Fibroblast of lung (primary cell): Measurements from ENCODE around the gene OR2B2. TPM values are rescaled to one million over a fixed set of nuclear protein-coding genes. Genes with fewer than 3 reads are reported as not detected.

ENCODE experiments used
- DNase-seq, 2 donors: peaks; one replicate each; pipeline versions ENCODE4 v3.0.0 to v3.0.0-alpha.2; 2010; ENCODE audit warnings: low read depth in 2 of 2
- H2AFZ ChIP-seq: 2 replicates; pipeline ENCODE4 v1.5.1; 2012; ENCODE audit warnings: low read length, control low read depth, inconsistent platforms
- H3K27ac ChIP-seq: 2 replicates; pipeline ENCODE4 v1.5.1; 2011; ENCODE audit warnings: low read length, control low read depth; ENCODE audit not compliant: insufficient read depth
- H3K27me3 ChIP-seq: 2 replicates; pipeline ENCODE4 v1.5.1; 2011; ENCODE audit warnings: mild to moderate bottlenecking, low read length; ENCODE audit not compliant: control insufficient read depth, insufficient read depth
- H3K36me3 ChIP-seq: 2 replicates; pipeline ENCODE4 v1.5.1; 2011; ENCODE audit warnings: low read length; ENCODE audit not compliant: control insufficient read depth, insufficient read depth
- H3K4me1 ChIP-seq: 2 replicates; pipeline ENCODE4 v1.5.1; 2011; ENCODE audit warnings: low read length; ENCODE audit not compliant: control insufficient read depth, insufficient read depth; ENCODE audit errors: extremely low read depth
- H3K4me2 ChIP-seq: 2 replicates; pipeline ENCODE4 v1.5.1; 2011; ENCODE audit warnings: low read length, control low read depth; ENCODE audit not compliant: insufficient read depth; ENCODE audit errors: extremely low read depth
- H3K4me3 ChIP-seq, 4 experiments: fragments of 200-600 bp in 1 of 4; sonication (generic) in 1 of 4; replicated peaks in 1 of 4; 2 replicates each; pipeline ENCODE4 v1.5.1; 2011 to 2016; ENCODE audit warnings: low read length in 4 of 4, low read depth in 3 of 4, mild to moderate bottlenecking in 3 of 4, control low read depth in 2 of 4, inconsistent platforms in 1 of 4, mixed read lengths in 1 of 4; ENCODE audit not compliant: insufficient read depth in 1 of 4; ENCODE audit errors: control extremely low read depth in 1 of 4
- H3K79me2 ChIP-seq: 2 replicates; pipeline ENCODE4 v1.5.1; 2012; ENCODE audit warnings: mild to moderate bottlenecking, low read length, inconsistent platforms; ENCODE audit not compliant: control insufficient read depth, insufficient read depth
- H3K9ac ChIP-seq: 2 replicates; pipeline ENCODE4 v1.5.1; 2011; ENCODE audit warnings: mild to moderate bottlenecking, low read length, control low read depth; ENCODE audit not compliant: insufficient read depth
- H3K9me3 ChIP-seq: 2 replicates; pipeline ENCODE4 v1.5.1; 2012; ENCODE audit warnings: low read depth, low read length; ENCODE audit not compliant: control insufficient read depth, insufficient read depth
- H4K20me1 ChIP-seq: 2 replicates; pipeline ENCODE4 v1.5.1; 2011; ENCODE audit warnings: low read length; ENCODE audit not compliant: control insufficient read depth, insufficient read depth; ENCODE audit errors: extremely low read depth
- CTCF ChIP-seq, 2 donors: IDR thresholded peaks in 1 of 2; conservative IDR thresholded peaks in 1 of 2; 1 replicate in 1 of 2; 2 replicates in 1 of 2; pipeline ENCODE4 v1.5.1; 2011 to 2012; ENCODE audit warnings: low read length in 2 of 2, control low read depth in 1 of 2, inconsistent platforms in 1 of 2, low read depth in 1 of 2, mild to moderate bottlenecking in 1 of 2
- EZH2 ChIP-seq: IDR thresholded peaks from 2 replicates; pipeline ENCODE4 v1.5.1; 2012; ENCODE audit warnings: low read length, control low read depth, mild to moderate bottlenecking; ENCODE audit errors: missing control alignments
- polyA plus RNA-seq, 2 donors: library from polyadenylated mRNA; depleted of rRNA in 1 of 2; stranded (reverse) in 1 of 2; unstranded in 1 of 2; fragments of >200 nt; gene quantifications; 2 replicates each; pipeline ENCODE4 v1.2.1, GENCODE V29; 2011 to 2012; ENCODE audit warnings: missing spikeins in 1 of 2
- total RNA-seq: library from RNA; depleted of rRNA; stranded (reverse); fragments of >200 nt; gene quantifications from 2 replicates; pipeline ENCODE4 v1.2.1, GENCODE V29; 2014

OR2B2 gene
- total and polyA plus RNA-seq, 2 donors (not counting 1 experiment from before 2014, with no cell fraction given) = not detected

DNA sequence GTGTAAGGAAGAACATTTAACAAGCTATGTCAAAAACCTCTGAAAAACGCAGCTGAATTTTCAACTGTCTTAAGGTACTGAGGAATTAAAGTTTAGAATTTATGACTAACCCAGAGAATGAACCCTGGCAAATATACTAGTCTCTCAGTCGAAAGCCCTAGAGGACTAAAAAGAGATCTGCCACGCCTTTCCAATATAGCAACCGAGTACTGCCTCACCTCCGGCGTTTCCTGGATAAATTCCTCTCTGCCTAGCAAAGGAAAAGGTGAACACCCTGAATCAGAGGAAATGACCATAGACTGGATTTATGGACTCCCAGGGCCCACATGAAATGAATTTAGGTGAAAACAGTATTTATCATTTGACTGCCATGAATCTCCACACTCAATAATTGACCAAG, 12.0 kb upstream of the OR2B2 start:
- no peaks in the 10 kb centered on the region for H4K20me1 ChIP-seq
- no peak overlapping the region for H2AFZ ChIP-seq
- H3K27me3 ChIP-seq = no peaks in the 10 kb centered on the region
- no peaks in the 10 kb centered on the region for H3K79me2 ChIP-seq
- no peak overlapping the region for H3K9ac ChIP-seq
- no peaks in the 10 kb centered on the region for H3K36me3 ChIP-seq
- H3K4me2 ChIP-seq = no peak overlapping the region
- no peaks in the 10 kb centered on the region for H3K4me1 ChIP-seq
- TF ChIP-seq EZH2 = no peak
- no peak for TF ChIP-seq CTCF (conservative IDR thresholded peaks at IDR 0.05 in 1 of 2, IDR thresholded peaks at IDR 0.05 in 1 of 2; ENCODE audit: low read depth in 1 of 2, low read length in 2 of 2)
- no peak overlapping the region for H3K27ac ChIP-seq
- no peak overlapping the region for H3K4me3 ChIP-seq
- no peaks in the 10 kb centered on the region for H3K9me3 ChIP-seq
- DNase-seq = no peak

DNA sequence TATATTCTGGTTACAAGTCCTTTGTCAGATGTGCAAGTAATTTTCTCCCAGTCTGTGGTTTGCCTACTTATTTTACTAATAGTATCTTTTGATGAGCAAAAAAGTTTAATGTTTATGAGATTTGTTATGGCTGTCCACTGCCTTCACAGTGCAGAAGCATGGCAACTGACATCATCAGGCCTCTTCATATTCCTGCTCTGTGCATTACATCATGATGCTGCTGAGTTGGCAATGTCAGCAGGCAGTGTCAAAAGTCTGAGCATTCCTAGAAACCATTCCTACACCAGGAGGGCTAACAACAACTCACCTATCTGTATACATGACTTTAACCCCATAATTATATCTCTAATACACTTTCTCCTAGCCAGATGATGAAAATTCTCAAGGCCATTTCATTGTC, 10.8 kb upstream of the OR2B2 start:
- Histone ChIP-seq H3K9ac (no peak overlapping the region), H3K79me2 (no peaks in the 10 kb centered on the region), H3K36me3 (no peaks in the 10 kb centered on the region), H3K4me1 (no peaks in the 10 kb centered on the region), H3K27ac (no peak overlapping the region), H4K20me1 (no peaks in the 10 kb centered on the region), H3K27me3 (no peaks in the 10 kb centered on the region), H2AFZ (no peak overlapping the region), H3K4me3 (no peak overlapping the region), H3K9me3 (no peaks in the 10 kb centered on the region), H3K4me2 (no peak overlapping the region)
- no peak for DNase-seq
- TF ChIP-seq CTCF (conservative IDR thresholded peaks at IDR 0.05 in 1 of 2, IDR thresholded peaks at IDR 0.05 in 1 of 2; ENCODE audit: low read depth in 1 of 2, low read length in 2 of 2) = no peak
- TF ChIP-seq EZH2 = no peak

DNA sequence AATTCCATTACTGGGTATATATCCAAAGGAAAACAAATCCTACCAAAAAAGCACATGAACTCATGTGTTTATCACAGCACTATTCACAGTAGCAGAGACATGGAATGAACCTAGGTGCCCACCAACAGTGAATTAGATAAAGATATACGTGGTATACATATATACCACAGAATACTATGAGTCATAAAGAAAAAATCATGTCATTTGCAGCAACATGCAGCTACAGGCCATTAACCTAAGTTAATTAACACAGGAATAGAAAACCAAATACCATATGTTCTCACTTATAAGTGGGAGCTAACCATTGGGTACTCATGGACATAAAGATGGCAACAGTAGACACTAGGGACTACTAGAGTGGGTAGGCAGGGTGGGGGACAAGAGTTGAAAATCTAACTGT, 4.2 kb downstream of the OR2B2 start:
- no peak for DNase-seq
- H3K4me3 ChIP-seq = no peak overlapping the region
- H2AFZ ChIP-seq = no peak overlapping the region
- H3K9ac ChIP-seq = no peak overlapping the region
- H3K4me1 ChIP-seq = no peaks in the 10 kb centered on the region
- H4K20me1 ChIP-seq = no peaks in the 10 kb centered on the region
- no peak for TF ChIP-seq EZH2
- TF ChIP-seq CTCF (conservative IDR thresholded peaks at IDR 0.05 in 1 of 2, IDR thresholded peaks at IDR 0.05 in 1 of 2; ENCODE audit: low read depth in 1 of 2, low read length in 2 of 2) = no peak
- H3K27me3 ChIP-seq = no peaks in the 10 kb centered on the region
- H3K4me2 ChIP-seq = no peak overlapping the region
- H3K9me3 ChIP-seq = no peaks in the 10 kb centered on the region
- no peaks in the 10 kb centered on the region for H3K79me2 ChIP-seq
- H3K27ac ChIP-seq = no peak overlapping the region
- H3K36me3 ChIP-seq = no peaks in the 10 kb centered on the region
